Measurements from ENCODE around the gene SDF2L1. TPM values are rescaled to one million over a fixed set of nuclear protein-coding genes. Genes with fewer than 3 reads are reported as not detected.

SDF2L1 gene
- total and polyA plus RNA-seq, 10 of the 15 experiments (the other 5 are each of a cell fraction or from before 2014, with no cell fraction given), result 3.0 to 214 (median 55.5) TPM

- TF ChIP-seq PBX3 (IDR thresholded peaks at IDR 0.05; ENCODE audit: insufficient replicate concordance, low read depth, low read length), result no peak
- TF ChIP-seq RFX5 (IDR thresholded peaks at IDR 0.05; ENCODE audit: low read depth, low read length), result peak; percentile 91
- TF ChIP-seq SREBF1 (IDR thresholded peaks at IDR 0.05; ENCODE audit: low read length), result no peak
- peak; percentile 96 for TF ChIP-seq NFYB (IDR thresholded peaks at IDR 0.05; ENCODE audit: insufficient read depth, low read depth, low read length)
- TF ChIP-seq ZSCAN29 (IDR thresholded peaks at IDR 0.05), result peak; percentile 92
- peak; percentile 95 for TF ChIP-seq CHD2 (IDR thresholded peaks at IDR 0.05; ENCODE audit: borderline replicate concordance, low read depth, low read length)
- peak; percentile 70 for TF ChIP-seq NKRF (conservative IDR thresholded peaks at IDR 0.05)
- no peak for TF ChIP-seq RELA (IDR thresholded peaks at IDR 0.05; ENCODE audit: borderline replicate concordance, partially characterized antibody)
- TF ChIP-seq RB1 (IDR thresholded peaks at IDR 0.05; ENCODE audit: borderline replicate concordance), result peak; percentile 85; the same call in 1 of the 2 replicates
- peak; percentile 97 for TF ChIP-seq SP1 (IDR thresholded peaks at IDR 0.05; ENCODE audit: low read depth, low read length)
- TF ChIP-seq ESRRA (IDR thresholded peaks at IDR 0.05; ENCODE audit: low read length), result no peak
- no peak for TF ChIP-seq HDAC2 (IDR thresholded peaks at IDR 0.05)
- no peak for TF ChIP-seq IRF5 (IDR thresholded peaks at IDR 0.05; ENCODE audit: borderline replicate concordance)
- peak; percentile 53; the same call in 1 of the 2 replicates for TF ChIP-seq ZNF687 (IDR thresholded peaks at IDR 0.05)
- no peak for TF ChIP-seq CBX3 (IDR thresholded peaks at IDR 0.05; ENCODE audit: borderline replicate concordance, low read depth)
- TF ChIP-seq WRNIP1 (IDR thresholded peaks at IDR 0.05; ENCODE audit: borderline replicate concordance, low read depth, low read length), result no peak
- no peak for TF ChIP-seq RAD21 (IDR thresholded peaks at IDR 0.05; ENCODE audit: insufficient read depth, low read depth, low read length)
- TF ChIP-seq EGR1 (IDR thresholded peaks at IDR 0.05; ENCODE audit: borderline replicate concordance in 1 of 2, low read depth in 2 of 2, low read length in 2 of 2), result 0 out of 3 replicates have a peak, but pooled peaks of 1 of the 2 experiments have one; percentile 20
- no peak for TF ChIP-seq ATF7 (IDR thresholded peaks at IDR 0.05; ENCODE audit: low read depth)
Measured at GRCh38 chr22:21641789-21642583, at the start of gene SDF2L1 (continued).

All from GM12878 (cell line).